Measurements from ENCODE around the gene GPR78. TPM values are rescaled to one million over a fixed set of nuclear protein-coding genes. Genes with fewer than 3 reads are reported as not detected.

The GPR78 gene
- total and polyA plus RNA-seq, 2 of the 8 experiments (the other 6 are each of a cell fraction or from before 2014, with no cell fraction given), result 1.0 to 3.0 TPM

DNA sequence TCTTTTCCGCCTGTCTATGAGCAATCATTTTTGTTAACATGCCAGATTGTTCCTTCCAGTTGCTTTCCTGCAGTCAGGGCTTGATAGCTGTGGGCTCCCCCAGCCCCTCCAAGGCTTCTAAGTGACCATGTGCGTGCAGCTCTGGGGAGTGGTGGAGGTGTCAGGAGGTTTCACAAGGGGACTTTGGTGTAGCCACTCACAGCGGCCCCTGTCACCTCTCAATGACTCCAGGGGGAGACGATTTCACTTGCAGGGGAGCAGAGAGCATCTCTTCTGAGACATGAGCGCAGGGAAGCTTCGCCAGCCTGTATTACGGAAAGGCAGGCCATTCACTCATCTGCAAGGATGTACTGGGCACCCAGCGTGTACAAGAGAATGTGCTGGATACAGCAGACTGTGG lies 3.1 kb upstream of the GPR78 start:
- no peak for DNase-seq (ENCODE audit: low read depth in 1 of 2, low spot score in 2 of 2)
- TF ChIP-seq BRCA1 (IDR thresholded peaks at IDR 0.05; ENCODE audit: low read depth, low read length) (no peak), SIRT6 (IDR thresholded peaks at IDR 0.05; ENCODE audit: low read length) (no peak), EZH2 (IDR thresholded peaks at IDR 0.05; ENCODE audit: low read depth, low read length, severe bottlenecking) (no peak), RBBP5 (IDR thresholded peaks at IDR 0.05; ENCODE audit: borderline replicate concordance, low read depth, low read length) (no peak)
- TF ChIP-seq, protein P1, sequence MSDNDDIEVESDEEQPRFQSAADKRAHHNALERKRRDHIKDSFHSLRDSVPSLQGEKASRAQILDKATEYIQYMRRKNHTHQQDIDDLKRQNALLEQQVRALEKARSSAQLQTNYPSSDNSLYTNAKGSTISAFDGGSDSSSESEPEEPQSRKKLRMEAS (IDR thresholded peaks at IDR 0.05), result no peak

More for the DNA sequence above, 3.1 kb upstream of the GPR78 start:
- Histone ChIP-seq H4K20me1 (replicated peaks in 1 of 2; ENCODE audit: control insufficient read depth in 1 of 2, insufficient read depth in 2 of 2, low read length in 2 of 2) (peaks cover 1 to 6% of the 10 kb centered on the region in 2 experiments), H3K56ac (replicated peaks; ENCODE audit: insufficient read length, low read depth, low read length) (no peak overlapping the region), H2BK120ac (replicated peaks; ENCODE audit: low read depth, low read length) (no peak overlapping the region), H3K4me3 (ENCODE audit: extremely low read depth in 1 of 4, insufficient read depth in 2 of 4, low read depth in 3 of 4, low read length in 4 of 4) (no peak overlapping the region), H4K5ac (ENCODE audit: insufficient read length, low read depth, low read length) (no peak overlapping the region), H3K9ac (replicated peaks in 1 of 4; ENCODE audit: extremely low read depth in 1 of 4, low read depth in 3 of 4, low read length in 3 of 4) (no peak overlapping the region; a peak in 1 of 7 replicates), H3K27ac (ENCODE audit: low read depth, low read length) (no peak overlapping the region), H3K18ac (ENCODE audit: extremely low read depth, low read length) (no peak overlapping the region), H3K23me2 (ENCODE audit: low read depth, low read length) (peaks cover 13% of the 10 kb centered on the region; the same call in 1 of the 2 replicates), H2AK5ac (ENCODE audit: low read depth, low read length) (no peak overlapping the region), H2AFZ (ENCODE audit: low read length) (no peak overlapping the region), H2BK15ac (ENCODE audit: low read length) (0 out of 2 replicates have a peak overlapping the region, but pooled peaks have one; percentile 90), H3K14ac (ENCODE audit: insufficient read length) (no peak overlapping the region), H2BK20ac (ENCODE audit: low read length) (0 out of 2 replicates have a peak overlapping the region, but pooled peaks have one; percentile 6), H4K8ac (ENCODE audit: extremely low read depth, insufficient read depth, low read length) (no peak overlapping the region), H3K4ac (replicated peaks; ENCODE audit: insufficient read length, low read depth, low read length) (no peak overlapping the region), H3K23ac (ENCODE audit: insufficient read length) (no peak overlapping the region), H3K79me1 (ENCODE audit: low read depth, low read length) (no peaks in the 10 kb centered on the region), H2BK5ac (ENCODE audit: low read depth, low read length) (no peak overlapping the region), H3K27me3 (replicated peaks in 1 of 4; ENCODE audit: control insufficient read depth in 3 of 4, extremely low read depth in 1 of 4, insufficient read depth in 3 of 4, low read length in 3 of 4) (peaks cover 3 to 12% (median 12%) of the 10 kb centered on the region in 4 experiments), H3K4me1 (replicated peaks in 1 of 4; ENCODE audit: control insufficient read depth in 3 of 4, insufficient read depth in 4 of 4, low read length in 3 of 4) (peaks cover 0 to 27% (median 13%) of the 10 kb centered on the region in 4 experiments; a peak in 6 of 7 replicates), H3K4me2 (ENCODE audit: insufficient read depth in 1 of 2, low read depth in 2 of 2, low read length in 2 of 2) (no peak overlapping the region), H2BK12ac (ENCODE audit: low read depth, low read length) (no peak overlapping the region; the same call in 1 of the 2 replicates), H3K79me2 (ENCODE audit: control insufficient read depth in 1 of 2, insufficient read depth in 2 of 2, low read length in 2 of 2) (no peaks in the 10 kb centered on the region), H3K36me3 (ENCODE audit: control insufficient read depth in 2 of 4, insufficient read depth in 4 of 4, low read length in 3 of 4) (no peaks in the 10 kb centered on the region), H3K9me3 (ENCODE audit: insufficient read depth in 2 of 2, low read depth in 1 of 2, low read length in 1 of 2) (no peaks in the 10 kb centered on the region), H4K91ac (replicated peaks; ENCODE audit: insufficient read length, low read length) (no peak overlapping the region)
- FAIRE-seq, result no peak
- WGBS, 2 experiments (ENCODE audit: extremely low coverage in 1 of 2, insufficient coverage in 1 of 2, insufficient read length in 1 of 2, insufficient replicate concordance in 2 of 2, low coverage in 1 of 2, low lambda C conversion rate in 2 of 2, missing lambda C conversion rate in 1 of 2), result 83% methylated on average over 8 of the region's 8 CpGs; no CpG with 5 or more reads in 1 of the 2 experiments
- ChIA-PET POLR2A (ENCODE audit: partially characterized antibody) (interaction anchor here (1.0 to 1.1 kb wide), 2 partner anchors 9 to 18 kb away, joined by 3 read pairs; no protein-coding TSS in a partner anchor), CTCF (ENCODE audit: partially characterized antibody) (interaction anchor here (0.7 to 1.2 kb wide), 6 partner anchors 10 to 105 kb away, joined by 3 to 5 read pairs (median 3); no protein-coding TSS in a partner anchor)

Data from H1 (cell line).